Osteocyte (in vitro differentiated cells): ENCODE data around the gene DUOXA1. TPM values are rescaled to one million over a fixed set of nuclear protein-coding genes. Genes with fewer than 3 reads are reported as not detected.

ENCODE experiments used
- DNase-seq: peaks from one replicate; pipeline ENCODE4 v3.0.0; 2021; ENCODE audit warnings: mixed read lengths; ENCODE audit not compliant: unreplicated experiment; ENCODE audit errors: extremely low spot score
- H3K27ac Mint-ChIP-seq: one replicate; pipeline ENCODE4 v1.8.0; 2021; ENCODE audit warnings: mild to moderate bottlenecking, mixed read lengths; ENCODE audit not compliant: unreplicated experiment
- H3K27me3 Mint-ChIP-seq: one replicate; pipeline ENCODE4 v1.8.0; 2021; ENCODE audit warnings: mixed read lengths; ENCODE audit not compliant: unreplicated experiment
- H3K36me3 Mint-ChIP-seq: one replicate; pipeline ENCODE4 v1.8.0; 2021; ENCODE audit warnings: mixed read lengths; ENCODE audit not compliant: unreplicated experiment
- H3K4me1 Mint-ChIP-seq: one replicate; pipeline ENCODE4 v1.8.0; 2021; ENCODE audit warnings: mixed read lengths; ENCODE audit not compliant: unreplicated experiment
- H3K4me3 Mint-ChIP-seq: one replicate; pipeline ENCODE4 v1.8.0; 2021; ENCODE audit warnings: mild to moderate bottlenecking, moderate library complexity, mixed read lengths; ENCODE audit not compliant: unreplicated experiment
- H3K9me3 Mint-ChIP-seq: one replicate; pipeline ENCODE4 v1.8.0; 2021; ENCODE audit warnings: mixed read lengths; ENCODE audit not compliant: unreplicated experiment
- CTCF ChIP-seq: fragments of 200-600 bp; sonication (generic); IDR thresholded peaks from 2 replicates; pipeline ENCODE4 v1.5.0; 2021; ENCODE audit warnings: antibody characterized with exemption, mild to moderate bottlenecking, moderate library complexity
- total RNA-seq: library from RNA; stranded (reverse); gene quantifications from 2 replicates; pipeline ENCODE4 v1.2.1, GENCODE V29; 2021

The DUOXA1 gene
- total RNA-seq, 1 donor from 2014 or later, result not detected

GRCh38 chr15:45099549-45100165 is 30.0 kb downstream of the DUOXA1 start:
- no peak overlapping the region for H3K4me3 Mint-ChIP-seq
- DNase-seq, result no peak
- no peaks in the 10 kb centered on the region for H3K4me1 Mint-ChIP-seq
- H3K9me3 Mint-ChIP-seq, result no peaks in the 10 kb centered on the region
- no peaks in the 10 kb centered on the region for H3K36me3 Mint-ChIP-seq
- peaks cover 21% of the 10 kb centered on the region for H3K27me3 Mint-ChIP-seq
- H3K27ac Mint-ChIP-seq, result no peak overlapping the region
- no peak for TF ChIP-seq CTCF

- Mint-ChIP-seq H3K36me3 (no peaks in the 10 kb centered on the region), H3K4me3 (no peak overlapping the region), H3K27ac (no peak overlapping the region), H3K9me3 (no peaks in the 10 kb centered on the region), H3K27me3 (peaks cover 20% of the 10 kb centered on the region), H3K4me1 (no peaks in the 10 kb centered on the region)
- no peak for DNase-seq
- TF ChIP-seq CTCF, result no peak
Observed at GRCh38 chr15:45097466-45097865, 32.2 kb downstream of the DUOXA1 start.

GRCh38 chr15:45095661-45096060 is 34.0 kb downstream of the DUOXA1 start:
- H3K9me3 Mint-ChIP-seq, result no peaks in the 10 kb centered on the region
- no peaks in the 10 kb centered on the region for H3K36me3 Mint-ChIP-seq
- peaks cover 31% of the 10 kb centered on the region for H3K27me3 Mint-ChIP-seq
- no peak for TF ChIP-seq CTCF
- H3K4me3 Mint-ChIP-seq, result no peak overlapping the region
- no peak for DNase-seq
- no peaks in the 10 kb centered on the region for H3K4me1 Mint-ChIP-seq
- no peak overlapping the region for H3K27ac Mint-ChIP-seq

GRCh38 chr15:45094358-45094730 is 35.3 kb downstream of the DUOXA1 start:
- Mint-ChIP-seq H3K27me3 (peaks cover 39% of the 10 kb centered on the region), H3K4me1 (no peaks in the 10 kb centered on the region), H3K9me3 (no peaks in the 10 kb centered on the region), H3K27ac (no peak overlapping the region), H3K4me3 (no peak overlapping the region), H3K36me3 (no peaks in the 10 kb centered on the region)
- DNase-seq, result no peak
- TF ChIP-seq CTCF, result no peak

- Mint-ChIP-seq H3K4me1 (no peaks in the 10 kb centered on the region), H3K36me3 (no peaks in the 10 kb centered on the region)
Observed at GRCh38 chr15:45093622-45094357, 35.9 kb downstream of the DUOXA1 start.

More at GRCh38 chr15:45093622-45094357, 35.9 kb downstream of the DUOXA1 start:
- Mint-ChIP-seq H3K27me3 (peaks cover 41% of the 10 kb centered on the region), H3K9me3 (no peaks in the 10 kb centered on the region), H3K27ac (no peak overlapping the region), H3K4me3 (no peak overlapping the region)
- TF ChIP-seq CTCF, result no peak
- DNase-seq, result no peak
